HepG2 (cell line): ENCODE measurements around the gene NLGN2. TPM values are rescaled to one million over a fixed set of nuclear protein-coding genes. Genes with fewer than 3 reads are reported as not detected.

Experiments used
- ATF3 ChIP-seq: sonication (generic); formaldehyde crosslinking; IDR thresholded peaks from 2 replicates; pipeline ENCODE4 v1.4.0; 2020; ENCODE audit warnings: missing genetic modification reagents
- ATF6 ChIP-seq: sonication (generic); formaldehyde crosslinking; conservative IDR thresholded peaks from 2 replicates; pipeline ENCODE4 v1.4.0; 2020; ENCODE audit warnings: missing genetic modification reagents
- BATF2 ChIP-seq: sonication (generic); formaldehyde crosslinking; IDR thresholded peaks from 2 replicates; pipeline ENCODE4 v1.8.0; 2022; ENCODE audit warnings: mild to moderate bottlenecking, missing genetic modification reagents, moderate library complexity
- BHLHE40 ChIP-seq: IDR thresholded peaks from 2 replicates; pipeline ENCODE4 v1.6.1; 2011; ENCODE audit warnings: low read length, improper control_type of control experiment
- DNMT1 ChIP-seq: sonication (generic); formaldehyde crosslinking; IDR thresholded peaks from 2 replicates; pipeline ENCODE4 v1.5.1; 2020; ENCODE audit warnings: mild to moderate bottlenecking, missing genetic modification reagents
- GABPB1 ChIP-seq: IDR thresholded peaks from 2 replicates; pipeline ENCODE4 v1.6.1; 2016; ENCODE audit warnings: mild to moderate bottlenecking, missing genetic modification reagents, moderate library complexity, missing compliant biosample characterization
- IKZF4 ChIP-seq: sonication (generic); formaldehyde crosslinking; IDR thresholded peaks from 2 replicates; pipeline ENCODE4 v1.5.1; 2020; ENCODE audit warnings: borderline replicate concordance, mild to moderate bottlenecking, low read depth, missing genetic modification reagents; ENCODE audit errors: not compliant biosample characterization
- KDM1A ChIP-seq: IDR thresholded peaks from 2 replicates; pipeline ENCODE4 v1.6.1; 2016; ENCODE audit warnings: missing compliant biosample characterization
- MEIS2 ChIP-seq: sonication (generic); formaldehyde crosslinking; IDR thresholded peaks from 2 replicates; pipeline ENCODE4 v1.9.0; 2021; ENCODE audit warnings: mild to moderate bottlenecking, missing genetic modification reagents
- MLLT10 ChIP-seq: sonication (generic); formaldehyde crosslinking; IDR thresholded peaks from 2 replicates; pipeline ENCODE4 v1.4.0; 2020; ENCODE audit warnings: missing genetic modification reagents
- PAX8 ChIP-seq: sonication (generic); formaldehyde crosslinking; IDR thresholded peaks from 2 replicates; pipeline ENCODE4 v1.8.0; 2022; ENCODE audit warnings: mild to moderate bottlenecking, missing genetic modification reagents, borderline replicate concordance
- POGK ChIP-seq: sonication (generic); formaldehyde crosslinking; conservative IDR thresholded peaks from 2 replicates; pipeline ENCODE4 v1.8.0; 2022; ENCODE audit warnings: mild to moderate bottlenecking, moderate library complexity, missing genetic modification reagents
- RFXANK ChIP-seq: IDR thresholded peaks from 2 replicates; pipeline ENCODE4 v1.6.1; 2016
- RNF219 ChIP-seq: sonication (generic); formaldehyde crosslinking; IDR thresholded peaks from 2 replicates; pipeline ENCODE4 v1.5.0; 2020; ENCODE audit warnings: mild to moderate bottlenecking, missing genetic modification reagents
- STAG1 ChIP-seq: sonication (generic); formaldehyde crosslinking; IDR thresholded peaks from 2 replicates; pipeline ENCODE4 v1.4.0; 2020; ENCODE audit warnings: missing genetic modification reagents
- UBTF ChIP-seq: sonication (generic); formaldehyde crosslinking; IDR thresholded peaks from 2 replicates; pipeline ENCODE4 v1.4.0; 2020; ENCODE audit warnings: mild to moderate bottlenecking, missing genetic modification reagents
- ZMYM2 ChIP-seq: sonication (generic); formaldehyde crosslinking; IDR thresholded peaks from 2 replicates; pipeline ENCODE4 v1.8.0; 2022; ENCODE audit warnings: mild to moderate bottlenecking, missing genetic modification reagents
- ZNF12 ChIP-seq: sonication (generic); formaldehyde crosslinking; IDR thresholded peaks from 2 replicates; pipeline ENCODE4 v1.5.0; 2020; ENCODE audit warnings: missing genetic modification reagents
- ZNF446 ChIP-seq: sonication (generic); formaldehyde crosslinking; IDR thresholded peaks from 2 replicates; pipeline ENCODE4 v1.5.0; 2020; ENCODE audit warnings: mild to moderate bottlenecking, missing genetic modification reagents
- ZNF546 ChIP-seq: sonication (generic); formaldehyde crosslinking; conservative IDR thresholded peaks from 2 replicates; pipeline ENCODE4 v1.8.1; 2023; ENCODE audit warnings: mild to moderate bottlenecking, missing genetic modification reagents
- ZNF746 ChIP-seq: sonication (generic); formaldehyde crosslinking; IDR thresholded peaks from 2 replicates; pipeline ENCODE4 v1.8.0; 2022; ENCODE audit warnings: mild to moderate bottlenecking, missing genetic modification reagents
- polyA plus RNA-seq, 8 experiments: library from polyadenylated mRNA; depleted of rRNA in 3 of 8; stranded (reverse) in 7 of 8; unstranded in 1 of 8; fragments of >200 nt; fragmentation: Illumina TruSeq in 4 of 8; extraction: Trizol in 4 of 8; gene quantifications; 2 replicates each; pipeline versions ENCODE4 v1.2.1 to v1.2.3, GENCODE V29; 2011 to 2016; ENCODE audit warnings: low read depth in 4 of 8, missing spikeins in 1 of 8, mixed read lengths in 1 of 8; ENCODE audit not compliant: insufficient read depth in 1 of 8
- total RNA-seq, 5 experiments: library from RNA; depleted of rRNA; stranded (reverse); fragments of >200 nt; fragmentation: Illumina TruSeq; extraction: Trizol; gene quantifications; 2 replicates each; pipeline ENCODE4 v1.2.3, GENCODE V29; 2016; ENCODE audit warnings: low read depth in 1 of 5

Gene NLGN2
- total and polyA plus RNA-seq, 2 of the 13 experiments (the other 11 are each of a cell fraction or from before 2014, with no cell fraction given) = 1.9 to 11.0 TPM

- no peak for TF ChIP-seq ATF6 (CRISPR knock-in tag)
- no peak for TF ChIP-seq STAG1 (CRISPR knock-in tag)
- peak; percentile 84 for TF ChIP-seq GABPB1 (CRISPR knock-in tag)
- 0 out of 2 replicates have a peak, but pooled peaks have one; percentile 15 for TF ChIP-seq PAX8 (CRISPR knock-in tag)
- no peak for TF ChIP-seq IKZF4
- TF ChIP-seq ZNF12 (CRISPR knock-in tag) = 0 out of 2 replicates have a peak, but pooled peaks have one; percentile 38
- TF ChIP-seq ZMYM2 (CRISPR knock-in tag) = no peak
- no peak for TF ChIP-seq RFXANK (CRISPR knock-in tag)
- peak; percentile 85 for TF ChIP-seq POGK (CRISPR knock-in tag)
- 0 out of 2 replicates have a peak, but pooled peaks have one; percentile 29 for TF ChIP-seq MEIS2 (CRISPR knock-in tag)
- no peak for TF ChIP-seq ZNF546 (CRISPR knock-in tag)
- no peak for TF ChIP-seq ZNF446
- TF ChIP-seq ATF3 (CRISPR knock-in tag) = no peak
- TF ChIP-seq RNF219 (CRISPR knock-in tag) = no peak
- no peak for TF ChIP-seq BHLHE40
- TF ChIP-seq KDM1A (CRISPR knock-in tag) = no peak
- TF ChIP-seq BATF2 = no peak
- TF ChIP-seq UBTF = peak; percentile 78
- no peak for TF ChIP-seq ZNF746 (CRISPR knock-in tag)
- TF ChIP-seq DNMT1 (CRISPR knock-in tag) = no peak; the same call in 1 of the 2 replicates
- TF ChIP-seq MLLT10 (CRISPR knock-in tag) = no peak
Observed at GRCh38 chr17:7394452-7395191, 13.0 kb upstream of the NLGN2 start, which contains the start of gene PLSCR3 (continued).
